Adrenal gland (tissue), 12 donors: ENCODE measurements around the gene NLRC5. TPM values are rescaled to one million over a fixed set of nuclear protein-coding genes. Genes with fewer than 3 reads are reported as not detected.

ENCODE experiments used
- DNase-seq, 7 donors: peaks; one replicate each; pipeline ENCODE4 v3.0.0-alpha.2; 2019 to 2020
- H3K27ac ChIP-seq, 5 donors: fragments of 200-600 bp; sonication (generic) in 4 of 5; 1 replicate in 3 of 5; 2 replicates in 2 of 5; pipeline versions ENCODE4 v1.5.1 to v1.8.0; 2016 to 2020; ENCODE audit warnings: mild to moderate bottlenecking in 1 of 5
- H3K27me3 ChIP-seq: fragments of 200-600 bp; 2 replicates; pipeline ENCODE4 v1.8.0; 2021
- H3K36me3 ChIP-seq, 2 donors: fragments of 200-600 bp; replicated peaks in 1 of 2; 1 replicate in 1 of 2; 2 replicates in 1 of 2; pipeline versions ENCODE4 v1.5.1 to v1.8.0; 2018 to 2022
- H3K4me1 ChIP-seq, 2 donors: fragments of 200-600 bp; replicated peaks in 1 of 2; 1 replicate in 1 of 2; 2 replicates in 1 of 2; pipeline versions ENCODE4 v1.5.1 to v1.8.0; 2018 to 2021
- H3K4me3 ChIP-seq, 4 donors: fragments of 200-600 bp; sonication (generic) in 3 of 4; one replicate each; pipeline ENCODE4 v1.5.1; 2016 to 2018
- H3K9me3 ChIP-seq, 3 donors: fragments of 200-600 bp; sonication (generic) in 1 of 3; replicated peaks in 1 of 3; 1 replicate in 2 of 3; 2 replicates in 1 of 3; pipeline versions ENCODE4 v1.5.1 to v1.8.0; 2016 to 2021
- POLR2A ChIP-seq, 2 donors: fragments of 450-650 bp; IDR thresholded peaks; one replicate each; pipeline ENCODE4 v1.6.1; 2017; ENCODE audit warnings: antibody characterized with exemption in 2 of 2, mild to moderate bottlenecking in 2 of 2, moderate library complexity in 1 of 2
- WGBS, 4 donors: extraction: QIAGEN DNeasy Blood & Tissue Kit in 2 of 4; methylation state at CpG; one replicate each; pipeline versions ENCODE4 v1.1.5 to v1.1.7; 2013 to 2017; 5-methylcytosine and 5-hydroxymethylcytosine counted together
- intact Hi-C, 2 donors: fragments of 100-400 bp; cut with DNase I; formaldehyde crosslinking; loops; one replicate each; pipeline versions ENCODE4 v1.14.1 to v1.15.0; 2022 to 2023
- polyA plus RNA-seq, 3 donors: library from polyadenylated mRNA; stranded (reverse); fragments of 200-250 nt in 2 of 3; fragments of 350-450 nt in 1 of 3; fragmentation: Illumina TruSeq in 1 of 3; extraction: RNeasy Lipid Tissue Mini Kit (QIAGEN cat#74804) in 1 of 3; gene quantifications; one replicate each; pipeline ENCODE4 v1.2.3, GENCODE V29; 2013 to 2014
- total RNA-seq, 9 donors: library from RNA; depleted of rRNA in 4 of 9; stranded (reverse); fragments of >200 nt in 4 of 9; fragments of 120-200 nt in 1 of 9; fragmentation: NEBNext Ultra II Directional in 1 of 9; extraction: Animal tissue kit (Norgen Biotek cat#: 25700) in 1 of 9; gene quantifications; one replicate each; pipeline versions ENCODE4 v1.1.0 to v1.2.4, GENCODE V29; 2013 to 2023
- TF ChIP-seq, protein P1 (sequence below), 6 experiments: fragments of 450-650 bp in 4 of 6; fragments of 200-600 bp in 2 of 6; sonication (generic) in 1 of 6; IDR thresholded peaks; 1 replicate in 5 of 6; 2 replicates in 1 of 6; pipeline versions ENCODE4 v1.5.1 to v1.8.0; 2016 to 2021; ENCODE audit warnings: antibody characterized with exemption in 6 of 6, mild to moderate bottlenecking in 2 of 6, moderate library complexity in 1 of 6
- donor health status: healthy with polysubstance abuse.
- donor health status: Bipolar disorder and iron deficiency.
- donor health status: DM: yes; HTN: yes; CAD: no.
- donor health status: DM: no; HTN: no; CAD: no.
- donor health status: DM: no; HTN: no; CAD: no.
- donor health status: DM: yes; HTN: yes; CAD: no.

The NLRC5 gene
- total and polyA plus RNA-seq, 12 donors, result 6.0 to 89.0 (median 26.6) TPM

DNA sequence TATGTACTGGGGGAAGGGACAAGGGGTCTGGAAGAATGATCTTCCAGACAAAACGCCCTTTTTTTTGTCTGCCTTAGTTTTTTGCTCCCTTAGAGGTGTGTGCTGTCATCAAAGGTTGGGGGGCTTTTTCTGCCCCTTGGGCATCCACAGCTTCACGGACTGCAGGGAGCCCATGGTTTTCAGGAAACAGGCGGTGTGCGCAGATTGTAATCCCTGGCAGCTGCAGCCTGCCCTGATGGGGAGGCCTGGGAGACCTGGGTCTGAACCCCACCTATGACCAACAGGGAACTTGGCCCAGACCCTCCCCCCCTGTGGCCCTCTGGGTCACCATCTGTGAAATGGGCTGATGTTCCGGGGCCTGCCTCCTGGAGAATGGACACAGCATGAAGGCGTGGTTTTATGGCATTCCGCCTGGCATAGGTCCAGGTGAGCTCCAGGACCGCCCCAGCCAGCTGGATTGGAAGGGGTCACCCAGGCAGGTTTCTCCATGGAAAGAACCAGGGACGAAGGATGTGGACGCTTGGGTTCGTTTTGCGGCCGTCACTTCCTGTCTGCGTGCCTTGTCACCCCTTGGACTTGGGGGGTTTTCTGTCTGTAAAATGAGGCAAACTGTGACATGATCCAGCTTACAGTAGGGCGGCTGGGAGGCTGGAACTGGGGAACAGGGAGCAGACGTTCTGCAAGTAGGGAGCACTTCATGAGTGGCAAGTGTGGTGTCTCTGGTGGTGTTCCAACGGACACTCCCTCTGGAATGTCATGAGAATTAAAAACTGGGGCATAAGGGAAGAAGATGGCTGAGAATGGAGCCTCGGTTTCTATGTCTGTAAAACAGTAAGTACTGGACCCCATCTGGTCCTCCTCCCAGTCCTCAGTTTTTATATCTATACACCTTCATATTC, 104.6 kb downstream of the NLRC5 start:
- TF ChIP-seq, protein P1, sequence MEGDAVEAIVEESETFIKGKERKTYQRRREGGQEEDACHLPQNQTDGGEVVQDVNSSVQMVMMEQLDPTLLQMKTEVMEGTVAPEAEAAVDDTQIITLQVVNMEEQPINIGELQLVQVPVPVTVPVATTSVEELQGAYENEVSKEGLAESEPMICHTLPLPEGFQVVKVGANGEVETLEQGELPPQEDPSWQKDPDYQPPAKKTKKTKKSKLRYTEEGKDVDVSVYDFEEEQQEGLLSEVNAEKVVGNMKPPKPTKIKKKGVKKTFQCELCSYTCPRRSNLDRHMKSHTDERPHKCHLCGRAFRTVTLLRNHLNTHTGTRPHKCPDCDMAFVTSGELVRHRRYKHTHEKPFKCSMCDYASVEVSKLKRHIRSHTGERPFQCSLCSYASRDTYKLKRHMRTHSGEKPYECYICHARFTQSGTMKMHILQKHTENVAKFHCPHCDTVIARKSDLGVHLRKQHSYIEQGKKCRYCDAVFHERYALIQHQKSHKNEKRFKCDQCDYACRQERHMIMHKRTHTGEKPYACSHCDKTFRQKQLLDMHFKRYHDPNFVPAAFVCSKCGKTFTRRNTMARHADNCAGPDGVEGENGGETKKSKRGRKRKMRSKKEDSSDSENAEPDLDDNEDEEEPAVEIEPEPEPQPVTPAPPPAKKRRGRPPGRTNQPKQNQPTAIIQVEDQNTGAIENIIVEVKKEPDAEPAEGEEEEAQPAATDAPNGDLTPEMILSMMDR (IDR thresholded peaks at IDR 0.05), result no peak
- TF ChIP-seq POLR2A (IDR thresholded peaks at IDR 0.05), result no peak
- intact Hi-C loops, result loop anchor here in 1 of 2 donors (10.0 kb wide), 1 partner anchor 191 kb away; the partner anchor contains the start of gene PLLP

GRCh38 chr16:57094911-57095310, 105.6 kb downstream of the NLRC5 start:
- intact Hi-C loops, result loop anchor here in 1 of 2 donors (10.0 kb wide), 1 partner anchor 190 kb away; the partner anchor contains the start of gene PLLP
- no peak overlapping the region for H3K4me3 ChIP-seq
- no peak for TF ChIP-seq POLR2A (IDR thresholded peaks at IDR 0.05)
- TF ChIP-seq, protein P1 (IDR thresholded peaks at IDR 0.05), result no peak
- 70 to 84% (median 79%) methylated on average over 5 of the region's 5 CpGs; no CpG with 5 or more reads in 1 of the 4 donors for WGBS, 4 donors
- H3K27me3 ChIP-seq, result no peaks in the 10 kb centered on the region
- peaks cover 14 to 19% of the 10 kb centered on the region in 2 donors for H3K4me1 ChIP-seq
- no peak overlapping the region for H3K27ac ChIP-seq
- no peaks in the 10 kb centered on the region for H3K9me3 ChIP-seq
- no peak for DNase-seq
- no peaks in the 10 kb centered on the region for H3K36me3 ChIP-seq

More for the DNA sequence above, 104.6 kb downstream of the NLRC5 start:
- no peaks in the 10 kb centered on the region for H3K36me3 ChIP-seq
- H3K9me3 ChIP-seq, result no peaks in the 10 kb centered on the region
- no peaks in the 10 kb centered on the region for H3K27me3 ChIP-seq
- peaks cover 14 to 19% of the 10 kb centered on the region in 2 donors for H3K4me1 ChIP-seq
- peak in 3 of 7 donors; percentile 30 to 59 (median 37) for DNase-seq
- H3K27ac ChIP-seq, result peak overlapping the region in 1 of 5 donors; percentile 45
- 56 to 66% (median 62%) methylated on average over 15 to 18 of the region's 18 CpGs for whole genome bisulfite sequencing, 4 donors
- H3K4me3 ChIP-seq, result peak overlapping the region in 2 of 4 donors; percentile 62 to 95

GRCh38 chr16:57096192-57096591, 106.8 kb downstream of the NLRC5 start:
- peaks cover 14 to 18% of the 10 kb centered on the region in 2 donors for H3K4me1 ChIP-seq
- H3K27ac ChIP-seq, result no peak overlapping the region
- no peak overlapping the region for H3K4me3 ChIP-seq
- 90 to 100% (median 94%) methylated on average over 3 of the region's 3 CpGs for WGBS, 4 donors
- no peaks in the 10 kb centered on the region for H3K36me3 ChIP-seq
- H3K27me3 ChIP-seq, result no peaks in the 10 kb centered on the region
- no peaks in the 10 kb centered on the region for H3K9me3 ChIP-seq
- intact Hi-C loops, result loop anchor here in 1 of 2 donors (10.0 kb wide), 1 partner anchor 189 kb away; the partner anchor contains the start of gene PLLP
- no peak for TF ChIP-seq POLR2A (IDR thresholded peaks at IDR 0.05)
- TF ChIP-seq, protein P1 (IDR thresholded peaks at IDR 0.05), result no peak
- no peak for DNase-seq

DNA sequence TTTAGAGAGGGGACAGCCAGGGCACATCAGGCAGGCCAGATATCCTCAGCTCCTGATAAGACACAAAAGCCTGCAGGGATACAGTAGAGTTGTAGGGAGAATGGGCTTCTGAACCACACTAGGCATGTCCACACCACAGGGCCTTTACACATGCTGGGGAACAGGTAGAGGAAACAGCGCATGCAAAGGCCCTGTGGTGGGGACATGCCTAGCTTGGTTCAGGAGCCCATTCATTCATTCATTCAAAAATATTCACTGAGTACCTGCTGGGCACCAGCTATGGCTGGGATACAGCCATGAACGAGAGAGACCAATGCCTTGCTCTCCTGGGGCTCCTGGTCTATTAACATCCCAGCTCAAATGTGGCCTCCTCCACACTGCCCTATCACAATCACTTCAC, 107.4 kb downstream of the NLRC5 start:
- no peak for DNase-seq
- H3K36me3 ChIP-seq, result no peaks in the 10 kb centered on the region
- H3K4me3 ChIP-seq, result no peak overlapping the region
- peaks cover 10 to 12% of the 10 kb centered on the region in 2 donors for H3K4me1 ChIP-seq
- 86 to 98% (median 97%) methylated on average over 2 of the region's 2 CpGs for WGBS, 4 donors
- TF ChIP-seq, protein P1 (IDR thresholded peaks at IDR 0.05), result no peak
- no peak for TF ChIP-seq POLR2A (IDR thresholded peaks at IDR 0.05)
- no peak overlapping the region for H3K27ac ChIP-seq
- no peaks in the 10 kb centered on the region for H3K9me3 ChIP-seq
- no peaks in the 10 kb centered on the region for H3K27me3 ChIP-seq
- intact Hi-C loops, result loop anchor here in 1 of 2 donors (10.0 kb wide), 1 partner anchor 188 kb away; the partner anchor contains the start of gene PLLP
